ENCODE data around the gene USP6. TPM values are rescaled to one million over a fixed set of nuclear protein-coding genes. Genes with fewer than 3 reads are reported as not detected.

Gene USP6
- total and polyA plus RNA-seq, 3 donors from 2014 or later, result 19.3 to 50.4 (median 25.1) TPM

GRCh38 chr17:5179003-5179402 lies 63.2 kb downstream of the USP6 start:
- TF ChIP-seq POLR2A (IDR thresholded peaks at IDR 0.05) (no peak), CTCF (IDR thresholded peaks at IDR 0.05) (no peak)
- H3K36me3 ChIP-seq (ENCODE audit: low read depth, missing control alignments), result no peaks in the 10 kb centered on the region
- H3K9me3 ChIP-seq, result peaks cover 3% of the 10 kb centered on the region
- DNase-seq, result no peak
- no peaks in the 10 kb centered on the region for H3K27me3 ChIP-seq
- H3K27ac ChIP-seq, result no peak overlapping the region
- WGBS, 2 donors, result 96% methylated on average over 11 to 12 of the region's 12 CpGs
- intact Hi-C loops (cut with DNase I; ENCODE audit: low total_unique reads), result no loop called here
- H3K4me3 ChIP-seq, result no peak overlapping the region
- no peaks in the 10 kb centered on the region for H3K4me1 ChIP-seq

GRCh38 chr17:5181509-5182305 lies 65.9 kb downstream of the USP6 start:
- TF ChIP-seq POLR2A (IDR thresholded peaks at IDR 0.05), result no peak
- no peak for TF ChIP-seq CTCF (IDR thresholded peaks at IDR 0.05)
- intact Hi-C loops (cut with DNase I; ENCODE audit: low total_unique reads), result no loop called here
- H3K27ac ChIP-seq, result no peak overlapping the region
- no peaks in the 10 kb centered on the region for H3K36me3 ChIP-seq (ENCODE audit: low read depth, missing control alignments)
- H3K4me1 ChIP-seq, result no peaks in the 10 kb centered on the region
- H3K27me3 ChIP-seq, result no peaks in the 10 kb centered on the region
- peaks cover 3% of the 10 kb centered on the region for H3K9me3 ChIP-seq
- DNase-seq, result no peak
- no peak overlapping the region for H3K4me3 ChIP-seq
- 96% methylated on average over 10 of the region's 10 CpGs for WGBS, 2 donors

GRCh38 chr17:5182597-5183409 lies 67.0 kb downstream of the USP6 start:
- Histone ChIP-seq H3K27me3 (no peaks in the 10 kb centered on the region), H3K9me3 (peaks cover 3% of the 10 kb centered on the region), H3K4me3 (no peak overlapping the region), H3K27ac (no peak overlapping the region), H3K4me1 (no peaks in the 10 kb centered on the region), H3K36me3 (ENCODE audit: low read depth, missing control alignments) (no peaks in the 10 kb centered on the region)
- DNase-seq, result no peak
- 89 to 91% methylated on average over 6 of the region's 6 CpGs for WGBS, 2 donors
- no peak for TF ChIP-seq POLR2A (IDR thresholded peaks at IDR 0.05)
- no peak for TF ChIP-seq CTCF (IDR thresholded peaks at IDR 0.05)
- intact Hi-C loops (cut with DNase I; ENCODE audit: low total_unique reads), result no loop called here

- Histone ChIP-seq H3K36me3 (ENCODE audit: low read depth, missing control alignments) (no peaks in the 10 kb centered on the region), H3K27ac (no peak overlapping the region), H3K4me1 (no peaks in the 10 kb centered on the region), H3K27me3 (no peaks in the 10 kb centered on the region), H3K4me3 (no peak overlapping the region), H3K9me3 (peaks cover 3% of the 10 kb centered on the region)
- TF ChIP-seq POLR2A (IDR thresholded peaks at IDR 0.05), result no peak
- TF ChIP-seq CTCF (IDR thresholded peaks at IDR 0.05), result no peak
- no peak for DNase-seq
- intact Hi-C loops (cut with DNase I; ENCODE audit: low total_unique reads), result no loop called here
These were observed 67.6 kb downstream of the USP6 start for GRCh38 chr17:5183410-5183793.
